ENCODE results near the gene LRRC27. TPM values are rescaled to one million over a fixed set of nuclear protein-coding genes. Genes with fewer than 3 reads are reported as not detected.

Gene LRRC27
- total RNA-seq, 1 donor: 12.0 TPM

DNA sequence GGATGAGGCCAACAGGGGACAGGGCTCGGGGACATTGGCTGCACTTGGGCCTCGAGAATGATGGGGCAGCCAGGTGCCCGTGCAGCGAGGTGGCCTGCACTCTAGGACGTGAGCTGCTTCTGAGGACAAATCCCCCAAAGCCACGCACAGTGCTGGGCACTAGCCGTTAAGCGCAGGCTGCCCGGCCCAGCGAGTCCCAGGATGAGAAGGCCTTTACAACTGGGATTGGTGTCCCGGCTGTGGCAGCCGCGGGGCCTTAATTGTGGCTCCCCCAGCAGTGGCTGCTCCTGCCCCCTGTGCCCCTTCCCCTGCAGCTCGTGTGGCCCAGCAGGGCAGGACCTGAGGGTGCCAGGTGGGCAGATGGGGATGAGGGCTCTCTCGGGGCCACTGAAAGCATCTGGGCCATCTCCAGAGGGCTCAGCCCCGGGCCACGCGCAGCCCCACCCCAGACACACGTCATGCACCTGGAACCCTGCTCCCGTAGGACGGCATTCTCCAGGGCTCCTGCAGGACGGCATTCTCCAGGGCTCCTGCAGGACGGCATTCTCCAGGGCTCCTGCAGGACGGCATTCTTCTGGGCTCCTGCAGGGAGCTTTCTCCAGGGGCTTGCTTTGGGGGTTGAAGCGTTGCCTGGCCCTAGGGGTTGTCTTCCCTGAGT is 71.6 kb downstream of the LRRC27 start:
- no peak for DNase-seq (ENCODE audit: low read depth)
- TF ChIP-seq, protein P1, sequence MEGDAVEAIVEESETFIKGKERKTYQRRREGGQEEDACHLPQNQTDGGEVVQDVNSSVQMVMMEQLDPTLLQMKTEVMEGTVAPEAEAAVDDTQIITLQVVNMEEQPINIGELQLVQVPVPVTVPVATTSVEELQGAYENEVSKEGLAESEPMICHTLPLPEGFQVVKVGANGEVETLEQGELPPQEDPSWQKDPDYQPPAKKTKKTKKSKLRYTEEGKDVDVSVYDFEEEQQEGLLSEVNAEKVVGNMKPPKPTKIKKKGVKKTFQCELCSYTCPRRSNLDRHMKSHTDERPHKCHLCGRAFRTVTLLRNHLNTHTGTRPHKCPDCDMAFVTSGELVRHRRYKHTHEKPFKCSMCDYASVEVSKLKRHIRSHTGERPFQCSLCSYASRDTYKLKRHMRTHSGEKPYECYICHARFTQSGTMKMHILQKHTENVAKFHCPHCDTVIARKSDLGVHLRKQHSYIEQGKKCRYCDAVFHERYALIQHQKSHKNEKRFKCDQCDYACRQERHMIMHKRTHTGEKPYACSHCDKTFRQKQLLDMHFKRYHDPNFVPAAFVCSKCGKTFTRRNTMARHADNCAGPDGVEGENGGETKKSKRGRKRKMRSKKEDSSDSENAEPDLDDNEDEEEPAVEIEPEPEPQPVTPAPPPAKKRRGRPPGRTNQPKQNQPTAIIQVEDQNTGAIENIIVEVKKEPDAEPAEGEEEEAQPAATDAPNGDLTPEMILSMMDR (IDR thresholded peaks at IDR 0.05; ENCODE audit: insufficient read depth, low read length): no peak
- no peak overlapping the region for H3K4me3 ChIP-seq (ENCODE audit: low read depth, low read length)

GRCh38 chr10:132404169-132404880 is 72.3 kb downstream of the LRRC27 start:
- TF ChIP-seq, protein P1 (IDR thresholded peaks at IDR 0.05; ENCODE audit: insufficient read depth, low read length): no peak
- DNase-seq (ENCODE audit: low read depth): no peak
- H3K4me3 ChIP-seq (ENCODE audit: low read depth, low read length): no peak overlapping the region

DNA sequence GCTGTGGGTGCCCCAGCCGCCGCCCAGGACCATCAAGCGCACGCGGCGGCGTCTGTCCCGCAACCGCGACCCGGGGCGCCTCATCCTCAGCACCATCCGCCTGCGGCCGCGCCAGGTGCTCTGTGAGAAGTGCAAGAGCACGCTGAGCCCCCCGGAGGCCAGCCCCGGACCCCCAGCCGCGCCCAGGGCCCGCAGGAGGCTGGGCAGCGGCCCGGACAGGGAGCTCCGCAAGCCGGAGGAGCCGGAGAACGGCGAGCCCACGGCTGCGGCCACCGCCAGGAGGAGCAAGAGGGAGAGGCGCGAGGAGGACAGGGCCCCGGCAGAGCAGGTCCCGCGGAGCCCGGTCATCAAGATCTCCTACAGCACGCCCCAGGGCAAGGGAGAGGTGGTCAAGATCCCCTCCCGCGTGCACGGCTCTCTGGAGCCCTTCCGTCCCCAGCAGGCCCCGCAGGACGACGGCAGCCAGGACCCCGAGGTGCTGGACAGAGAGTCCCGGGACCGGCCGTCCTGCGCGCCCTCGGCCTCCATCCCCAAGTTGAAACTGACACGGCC is 73.0 kb downstream of the LRRC27 start:
- no peak for DNase-seq (ENCODE audit: low read depth)
- TF ChIP-seq, protein P1 (IDR thresholded peaks at IDR 0.05; ENCODE audit: insufficient read depth, low read length): no peak
- H3K4me3 ChIP-seq (ENCODE audit: low read depth, low read length): no peak overlapping the region

DNA sequence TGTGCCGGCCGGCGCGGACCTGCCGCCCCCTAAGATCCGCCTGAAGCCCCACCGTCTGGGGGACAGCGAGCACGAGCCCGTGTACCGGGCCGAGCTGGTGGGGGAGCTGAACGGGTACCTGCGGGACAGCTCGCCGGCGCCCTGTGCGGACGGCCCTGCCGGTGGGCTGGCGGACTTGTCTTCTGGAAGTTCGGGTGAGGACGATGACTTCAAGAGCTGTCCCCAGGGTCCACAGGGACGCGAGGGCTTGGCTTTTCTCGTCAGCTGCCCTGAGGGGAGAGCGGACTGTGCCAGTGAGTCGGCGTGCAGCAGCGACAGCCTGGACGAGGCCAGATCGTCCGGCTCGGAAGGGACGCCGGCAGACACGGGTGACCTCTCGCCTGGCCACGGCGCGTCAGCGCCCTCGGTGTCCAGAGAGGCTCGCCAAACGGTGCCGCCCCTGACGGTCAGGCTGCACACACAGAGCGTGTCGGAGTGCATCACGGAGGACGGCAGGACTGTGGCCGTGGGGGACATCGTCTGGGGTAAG is 73.5 kb downstream of the LRRC27 start:
- H3K4me3 ChIP-seq (ENCODE audit: low read depth, low read length): no peak overlapping the region
- TF ChIP-seq, protein P1 (IDR thresholded peaks at IDR 0.05; ENCODE audit: insufficient read depth, low read length): no peak
- DNase-seq (ENCODE audit: low read depth): no peak

DNA sequence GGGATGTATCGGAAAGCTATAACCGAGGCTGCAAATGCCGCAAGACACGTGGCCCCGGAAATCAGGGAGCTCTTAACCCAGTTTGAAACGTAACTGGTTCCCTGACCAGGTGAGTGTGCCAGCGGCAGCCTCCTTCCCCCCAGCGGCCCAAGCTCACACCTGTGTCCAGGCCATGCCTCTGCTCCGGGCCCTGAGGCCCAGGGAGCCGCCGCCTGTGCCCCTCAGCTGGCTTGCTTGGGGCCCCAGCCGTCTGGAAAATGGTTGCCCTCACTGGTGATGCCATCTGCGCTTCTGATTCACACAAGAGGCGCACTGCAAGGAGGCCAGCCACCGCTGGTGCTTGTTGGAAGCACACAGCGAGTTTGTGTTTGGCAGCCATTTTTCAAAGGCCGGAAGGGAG is 74.2 kb downstream of the LRRC27 start:
- H3K4me3 ChIP-seq (ENCODE audit: low read depth, low read length): no peak overlapping the region
- DNase-seq (ENCODE audit: low read depth): no peak
- TF ChIP-seq, protein P1 (IDR thresholded peaks at IDR 0.05; ENCODE audit: insufficient read depth, low read length): no peak

DNA sequence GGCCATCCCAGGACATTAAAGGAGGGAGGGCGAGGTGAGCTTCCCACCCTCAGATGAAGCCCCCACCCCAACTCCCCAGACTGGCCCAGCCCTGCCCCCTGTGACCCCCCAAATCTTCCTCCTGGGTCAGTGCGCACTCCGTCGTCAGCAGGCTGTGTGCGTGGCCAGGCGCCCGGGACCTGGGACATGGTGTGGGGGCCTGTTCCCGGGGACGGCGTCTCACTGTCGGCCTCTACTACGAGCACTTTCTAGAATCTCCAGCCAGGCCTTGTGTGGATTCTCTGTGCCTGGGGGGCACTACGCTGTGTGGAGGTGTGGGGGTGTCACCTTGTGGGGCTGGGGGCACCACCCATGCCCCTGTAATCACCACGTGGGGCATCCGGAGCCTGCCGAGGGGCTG is 74.8 kb downstream of the LRRC27 start:
- no peak overlapping the region for H3K4me3 ChIP-seq (ENCODE audit: low read depth, low read length)
- no peak for DNase-seq (ENCODE audit: low read depth)
- TF ChIP-seq, protein P1 (IDR thresholded peaks at IDR 0.05; ENCODE audit: insufficient read depth, low read length): no peak
